ENCODE data around the gene NOS1AP. TPM values are rescaled to one million over a fixed set of nuclear protein-coding genes. Genes with fewer than 3 reads are reported as not detected.

NOS1AP gene
- total RNA-seq, 1 experiment from 2014 or later: 5.3 TPM

- no peak for TF ChIP-seq ZNF274 (IDR thresholded peaks at IDR 0.05; ENCODE audit: low read depth, low read length)
These were observed 6.4 kb downstream of the NOS1AP start (continued) for GRCh38 chr1:162075862-162076261.

GRCh38 chr1:162077648-162078299 lies 8.3 kb downstream of the NOS1AP start:
- Histone ChIP-seq H3K27me3 (ENCODE audit: insufficient read depth, low read length) (peaks cover 17% of the 10 kb centered on the region; the same call in 1 of the 2 replicates), H3K4me3 (replicated peaks in 1 of 2; ENCODE audit: low read depth in 1 of 2, low read length in 2 of 2) (no peak overlapping the region), H2AFZ (ENCODE audit: low read depth, low read length, poor library complexity, severe bottlenecking) (no peak overlapping the region), H3K9ac (ENCODE audit: low read length) (no peak overlapping the region), H3K9me2 (ENCODE audit: insufficient read depth) (no peaks in the 10 kb centered on the region), H4K20me1 (ENCODE audit: insufficient read depth) (no peaks in the 10 kb centered on the region), H3K4me1 (ENCODE audit: control insufficient read depth in 1 of 2, insufficient read depth in 2 of 2, low read length in 2 of 2) (peaks cover 50 to 57% of the 10 kb centered on the region in 2 experiments), H3K4me2 (ENCODE audit: low read length) (no peak overlapping the region), H3K27ac (ENCODE audit: low read depth, low read length) (no peak overlapping the region), H3K9me3 (ENCODE audit: control insufficient read depth in 1 of 2, insufficient read depth in 1 of 2, low read depth in 1 of 2, low read length in 2 of 2) (no peaks in the 10 kb centered on the region), H3K79me2 (ENCODE audit: insufficient read depth, low read length) (no peaks in the 10 kb centered on the region), H3K36me3 (ENCODE audit: control insufficient read depth in 1 of 2, insufficient read depth in 2 of 2, low read length in 2 of 2) (no peaks in the 10 kb centered on the region)
- no peak for DNase-seq (ENCODE audit: low read depth, low spot score)
- intact Hi-C loops (cut with micrococcal nuclease): no loop called here
- no TSS peak for BruUV-seq (replicated peaks)
- CTCF ChIA-PET: no interaction called here
- RAD21 ChIA-PET (ENCODE audit: low non-redundant PET in 1 of 2, low total read pairs in 2 of 2, uncharacterized antibody in 2 of 2, unreplicated experiment in 2 of 2): no interaction called here
- TF ChIP-seq MAX (IDR thresholded peaks at IDR 0.05): no peak
- no peak for TF ChIP-seq RAD21 (IDR thresholded peaks at IDR 0.05; ENCODE audit: low read depth)
- TF ChIP-seq CEBPB (IDR thresholded peaks at IDR 0.05; ENCODE audit: low read depth): no peak
- TF ChIP-seq POLR2A (IDR thresholded peaks at IDR 0.05; ENCODE audit: borderline replicate concordance, extremely low read depth, insufficient read depth, insufficient read length): no peak
- TF ChIP-seq, protein P1, sequence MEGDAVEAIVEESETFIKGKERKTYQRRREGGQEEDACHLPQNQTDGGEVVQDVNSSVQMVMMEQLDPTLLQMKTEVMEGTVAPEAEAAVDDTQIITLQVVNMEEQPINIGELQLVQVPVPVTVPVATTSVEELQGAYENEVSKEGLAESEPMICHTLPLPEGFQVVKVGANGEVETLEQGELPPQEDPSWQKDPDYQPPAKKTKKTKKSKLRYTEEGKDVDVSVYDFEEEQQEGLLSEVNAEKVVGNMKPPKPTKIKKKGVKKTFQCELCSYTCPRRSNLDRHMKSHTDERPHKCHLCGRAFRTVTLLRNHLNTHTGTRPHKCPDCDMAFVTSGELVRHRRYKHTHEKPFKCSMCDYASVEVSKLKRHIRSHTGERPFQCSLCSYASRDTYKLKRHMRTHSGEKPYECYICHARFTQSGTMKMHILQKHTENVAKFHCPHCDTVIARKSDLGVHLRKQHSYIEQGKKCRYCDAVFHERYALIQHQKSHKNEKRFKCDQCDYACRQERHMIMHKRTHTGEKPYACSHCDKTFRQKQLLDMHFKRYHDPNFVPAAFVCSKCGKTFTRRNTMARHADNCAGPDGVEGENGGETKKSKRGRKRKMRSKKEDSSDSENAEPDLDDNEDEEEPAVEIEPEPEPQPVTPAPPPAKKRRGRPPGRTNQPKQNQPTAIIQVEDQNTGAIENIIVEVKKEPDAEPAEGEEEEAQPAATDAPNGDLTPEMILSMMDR (IDR thresholded peaks at IDR 0.05 in 2 of 3, conservative IDR thresholded peaks at IDR 0.05 in 1 of 3; ENCODE audit: borderline replicate concordance in 1 of 3, insufficient read depth in 1 of 3, low read depth in 2 of 3, low read length in 2 of 3): no peak
- no peak for TF ChIP-seq REST (IDR thresholded peaks at IDR 0.05; ENCODE audit: low read depth)
- TF ChIP-seq ZBTB33 (IDR thresholded peaks at IDR 0.05; ENCODE audit: extremely low read depth, insufficient replicate concordance, low read length): no peak
- no peak for TF ChIP-seq SRF (IDR thresholded peaks at IDR 0.05; ENCODE audit: low read depth)
- no peak for TF ChIP-seq YY1 (IDR thresholded peaks at IDR 0.05; ENCODE audit: extremely low read depth, insufficient replicate concordance, low read depth, low read length)
- no peak for TF ChIP-seq ATF3 (IDR thresholded peaks at IDR 0.05)
- no peak for ATAC-seq
- POLR2A ChIA-PET: interaction anchor here (0.5 kb wide), 1 partner anchor 43 kb away, joined by 4 read pairs; no protein-coding TSS in a partner anchor
